GM21528 (cell line): Measurements from ENCODE around the gene ARPP21.

Experiments used
- ATAC-seq: cut with Tn5 transposase; IDR thresholded peaks from one replicate; pipeline ENCODE4 v1.9.1; 2021; ENCODE audit warnings: mild to moderate bottlenecking, moderate library complexity; ENCODE audit not compliant: unreplicated experiment, low FRiP score

Gene ARPP21

GRCh38 chr3:35674451-35675109 is 35.3 kb downstream of the ARPP21 start:
- ATAC-seq, result no peak

DNA sequence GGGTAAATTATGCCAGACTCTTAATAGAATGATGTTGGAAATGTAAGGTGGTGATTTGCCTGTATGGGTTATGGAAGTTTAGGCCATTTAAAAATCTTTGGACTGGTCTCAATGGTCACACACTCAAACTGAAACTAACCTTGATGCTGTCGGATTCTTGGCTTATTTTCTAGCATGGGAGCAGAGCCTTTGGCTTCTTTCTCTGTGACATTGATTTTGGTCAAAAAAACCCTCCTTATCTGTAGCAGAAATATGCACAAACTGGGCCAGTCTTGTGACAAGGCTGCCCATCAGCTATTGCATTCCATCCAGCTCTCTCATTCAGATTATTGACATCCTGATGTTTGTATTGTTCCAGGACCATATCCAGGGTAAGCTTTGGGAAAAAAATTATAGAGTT is 35.9 kb downstream of the ARPP21 start:
- ATAC-seq, result no peak

GRCh38 chr3:35675621-35676020 is 36.3 kb downstream of the ARPP21 start:
- no peak for ATAC-seq

DNA sequence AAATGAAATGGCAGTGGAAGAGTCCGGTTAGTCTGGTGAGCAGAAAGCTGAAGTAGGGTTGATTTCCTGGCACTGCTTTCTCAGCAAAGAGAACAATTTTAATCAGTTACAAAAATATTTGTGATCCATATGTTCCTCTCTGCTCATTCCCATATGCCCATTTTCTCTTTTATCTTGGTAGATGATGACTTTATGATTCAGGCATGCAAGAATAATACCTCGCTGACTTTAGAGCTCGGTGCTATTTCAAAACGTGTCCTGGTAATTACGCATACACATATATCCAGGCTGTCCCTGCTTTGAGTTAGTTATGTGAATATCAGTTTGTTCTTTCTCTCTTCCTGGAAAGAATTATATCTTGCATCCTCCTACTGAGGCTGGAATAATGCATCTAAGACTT is 38.5 kb downstream of the ARPP21 start:
- no peak for ATAC-seq

DNA sequence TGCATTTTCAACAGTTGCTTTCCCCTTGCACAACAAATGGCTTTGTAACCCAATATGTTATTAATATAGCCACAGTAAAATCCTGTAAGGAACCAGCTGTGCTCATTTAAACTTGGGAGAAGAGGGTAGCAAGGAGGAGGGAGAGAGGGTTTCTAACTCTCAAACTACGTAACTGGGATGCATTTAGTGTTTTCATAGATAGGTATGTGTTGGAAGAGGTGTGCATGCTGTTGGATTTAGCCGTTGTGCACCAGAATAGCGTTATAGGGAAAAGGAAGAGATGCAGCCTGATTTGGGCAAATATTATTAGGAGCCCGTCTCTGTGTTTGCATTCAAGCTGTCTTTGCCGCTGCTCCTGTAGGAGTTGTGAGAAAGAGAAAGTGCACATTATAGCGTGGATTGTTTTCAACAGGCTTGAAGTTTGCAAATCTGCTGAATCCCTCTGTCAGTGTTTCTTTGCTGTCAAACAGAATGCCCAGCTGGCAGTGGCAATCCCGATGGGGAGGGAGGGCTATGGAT is 39.4 kb downstream of the ARPP21 start:
- ATAC-seq, result no peak

DNA sequence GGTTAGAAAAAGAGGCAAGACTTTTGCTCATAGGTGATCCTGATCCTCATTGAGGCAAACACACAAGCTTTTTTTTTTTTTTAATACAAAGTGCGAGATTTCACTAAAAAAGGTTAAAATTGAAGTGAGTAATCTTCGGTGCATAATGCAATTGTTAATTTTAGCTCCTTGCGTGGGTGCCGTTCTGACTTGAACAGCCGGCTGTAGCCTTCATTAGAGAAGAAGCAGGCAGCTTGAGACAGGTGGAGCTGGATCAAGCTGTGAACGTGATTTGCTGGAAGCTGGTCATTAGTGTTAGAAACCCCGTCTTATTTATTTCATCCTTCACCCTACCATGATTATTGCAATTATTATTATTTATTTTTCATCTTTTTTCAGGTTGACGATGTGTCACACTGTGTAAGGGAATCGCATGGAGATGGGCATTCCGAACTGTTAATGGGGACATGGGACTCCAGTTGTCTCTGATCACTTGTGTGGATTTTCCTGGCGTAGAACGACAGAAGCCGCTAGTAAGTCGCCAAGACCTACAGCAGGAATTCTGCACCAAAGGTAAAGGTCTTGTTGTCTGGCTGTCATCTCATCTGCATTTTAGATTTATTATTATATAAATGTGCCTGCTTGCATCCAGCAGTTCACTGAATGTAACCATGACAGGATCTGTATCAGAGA is 40.2 kb downstream of the ARPP21 start:
- ATAC-seq, result no peak

DNA sequence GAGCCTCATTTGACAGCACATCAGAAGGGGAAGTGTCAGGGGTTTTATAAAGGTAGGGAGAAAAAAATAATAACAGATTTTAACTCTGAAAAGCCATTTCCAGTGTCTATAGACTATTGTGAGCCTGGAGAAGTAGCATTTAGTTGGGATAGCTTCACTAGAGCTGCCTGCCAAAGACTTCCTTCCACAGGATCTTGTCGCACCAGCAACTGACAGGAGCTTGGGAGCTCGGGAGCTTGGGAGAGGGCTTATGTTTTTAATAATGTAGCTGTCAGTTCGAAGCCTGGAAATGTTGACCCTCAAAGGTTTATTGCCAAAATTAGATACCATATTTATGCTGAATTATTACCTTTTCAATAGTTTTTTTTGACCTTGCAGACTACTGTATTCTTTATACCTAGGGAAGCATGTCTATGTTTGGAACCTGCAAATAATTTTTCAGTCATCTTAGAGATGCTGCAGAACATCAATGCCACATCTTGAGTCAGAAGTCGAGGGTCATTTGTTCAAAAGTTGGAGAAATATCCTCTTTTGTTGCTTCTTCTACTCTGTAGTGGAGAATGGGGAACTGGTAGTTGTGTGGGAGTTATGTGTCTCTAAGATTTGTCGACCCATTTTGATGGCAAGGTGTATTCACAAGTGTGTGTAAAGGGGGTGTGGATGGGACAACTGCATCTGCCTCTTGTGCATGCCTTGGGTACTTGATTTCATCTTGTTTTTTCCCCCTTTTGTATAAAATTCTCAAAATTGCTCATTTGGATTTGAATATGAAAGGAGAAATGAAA is 41.7 kb downstream of the ARPP21 start:
- no peak for ATAC-seq

DNA sequence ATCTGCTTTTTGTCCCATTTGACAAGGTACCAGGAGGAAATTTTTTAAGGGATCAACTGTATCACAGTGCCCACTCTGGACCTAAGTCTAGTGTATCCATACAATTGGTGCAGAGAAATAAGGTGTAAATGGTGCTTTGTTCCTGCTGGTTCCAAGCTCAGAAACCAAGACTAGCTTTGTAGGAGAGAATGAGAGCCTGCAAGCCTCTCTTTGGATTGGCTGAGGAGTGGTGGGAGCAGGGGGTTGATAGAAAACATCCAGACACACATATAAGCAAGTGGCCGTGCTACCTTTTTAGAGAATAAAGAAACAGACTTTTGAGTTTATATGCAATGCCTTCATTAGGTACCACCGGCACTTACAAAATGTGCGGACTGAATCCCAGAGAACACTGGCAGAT is 45.8 kb downstream of the ARPP21 start:
- no peak for ATAC-seq

GRCh38 chr3:35688826-35689225 is 49.5 kb downstream of the ARPP21 start:
- ATAC-seq, result no peak

GRCh38 chr3:35690271-35690670 is 50.9 kb downstream of the ARPP21 start:
- no peak for ATAC-seq

DNA sequence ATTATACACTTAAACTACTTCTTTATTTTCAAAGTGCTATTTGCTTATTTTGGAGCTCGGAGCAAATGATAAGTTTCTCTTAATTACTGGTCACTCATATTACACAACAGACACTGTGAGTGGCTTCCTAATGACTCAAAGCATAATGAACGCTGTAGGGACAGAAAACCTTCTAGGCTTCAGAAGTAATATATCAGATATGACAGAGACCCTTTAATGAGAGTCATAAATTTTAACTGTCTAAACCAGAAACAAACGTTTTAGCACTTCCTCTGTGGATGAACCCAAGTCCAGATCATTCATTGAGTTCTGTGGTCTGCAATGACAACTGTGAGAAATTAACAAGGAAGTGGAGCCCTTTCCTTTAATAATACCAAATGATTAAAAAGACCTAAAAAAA is 66.6 kb downstream of the ARPP21 start:
- no peak for ATAC-seq

DNA sequence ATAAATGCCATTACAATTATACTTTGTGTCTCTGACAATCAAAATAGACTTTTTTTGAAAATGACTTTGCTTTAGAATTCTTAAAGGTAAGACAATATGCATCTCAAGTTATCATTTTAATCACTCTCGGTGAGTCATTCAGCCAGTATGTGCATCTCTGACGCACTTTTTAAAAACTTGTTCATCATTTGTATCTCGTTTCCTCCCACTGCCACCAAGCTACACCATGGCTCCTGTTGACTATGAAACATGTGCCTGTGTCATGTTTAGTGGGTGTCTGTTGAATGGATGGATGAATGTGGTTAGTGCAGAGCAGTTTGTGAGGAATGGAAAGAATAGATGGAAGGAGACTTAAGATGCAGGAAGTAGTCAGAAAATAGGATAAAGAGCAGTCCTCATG is 68.6 kb downstream of the ARPP21 start:
- no peak for ATAC-seq

DNA sequence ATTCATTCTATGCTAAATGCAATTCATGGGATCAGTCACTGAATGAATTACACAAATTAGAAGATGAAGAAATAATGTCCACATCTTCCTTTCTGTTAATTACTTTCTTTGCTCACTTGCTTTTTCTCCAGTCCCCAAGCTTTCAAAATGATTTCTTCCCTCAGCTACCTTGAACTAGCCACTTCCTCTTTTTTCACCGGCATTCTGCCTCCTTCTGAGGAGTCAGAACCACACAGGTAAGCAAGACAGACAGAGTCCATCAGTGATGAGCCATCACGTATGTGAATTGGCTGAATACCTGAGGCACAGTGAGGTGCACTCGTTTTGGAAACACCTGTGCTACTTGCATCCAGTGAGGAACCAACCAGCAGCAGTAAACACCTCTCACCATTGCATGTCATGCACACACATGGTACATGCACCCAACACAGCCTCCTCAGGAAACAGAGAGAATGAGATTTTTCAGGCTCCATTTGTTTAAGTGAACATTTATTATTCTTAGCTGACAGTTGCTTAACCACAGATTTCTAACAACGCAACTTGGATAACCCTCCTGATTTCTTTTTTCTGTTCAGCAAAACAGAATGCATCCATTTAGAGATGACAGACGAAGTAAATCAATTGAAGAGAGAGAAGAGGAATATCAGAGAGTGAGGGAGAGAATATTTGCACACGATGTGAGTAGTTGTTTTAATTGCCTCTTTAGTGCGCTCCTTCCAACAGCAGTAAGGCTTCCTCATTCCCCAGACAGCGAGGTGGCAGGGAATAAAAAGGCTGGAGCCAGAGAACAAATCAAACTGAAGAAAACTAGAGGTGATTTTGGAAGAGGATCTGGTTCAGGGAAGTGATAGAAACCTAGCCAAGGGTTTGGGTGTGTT is 69.3 kb downstream of the ARPP21 start:
- no peak for ATAC-seq

GRCh38 chr3:35709691-35710090 is 70.4 kb downstream of the ARPP21 start:
- ATAC-seq, result no peak

GRCh38 chr3:35710554-35710953 is 71.2 kb downstream of the ARPP21 start:
- no peak for ATAC-seq

- no peak for ATAC-seq
These were observed 79.6 kb downstream of the ARPP21 start for GRCh38 chr3:35718921-35719320.

DNA sequence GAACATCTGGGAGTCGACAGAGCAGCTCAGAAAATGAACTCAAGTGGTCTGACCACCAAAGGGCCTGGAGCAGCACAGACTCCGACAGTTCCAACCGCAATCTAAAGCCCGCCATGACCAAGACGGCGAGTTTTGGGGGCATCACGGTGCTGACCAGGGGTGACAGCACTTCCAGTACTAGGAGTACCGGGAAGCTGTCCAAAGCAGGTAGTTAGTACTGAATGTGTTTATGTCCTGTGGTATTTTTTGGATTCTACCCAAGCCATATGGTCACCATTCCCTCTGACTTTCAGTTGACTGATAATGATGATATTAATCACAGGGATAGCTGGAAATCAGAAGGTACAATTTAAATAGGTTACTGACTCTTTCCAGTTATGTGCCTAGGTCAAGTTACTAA is 82.3 kb downstream of the ARPP21 start:
- no peak for ATAC-seq

GRCh38 chr3:35722902-35723301 is 83.6 kb downstream of the ARPP21 start:
- ATAC-seq, result no peak

DNA sequence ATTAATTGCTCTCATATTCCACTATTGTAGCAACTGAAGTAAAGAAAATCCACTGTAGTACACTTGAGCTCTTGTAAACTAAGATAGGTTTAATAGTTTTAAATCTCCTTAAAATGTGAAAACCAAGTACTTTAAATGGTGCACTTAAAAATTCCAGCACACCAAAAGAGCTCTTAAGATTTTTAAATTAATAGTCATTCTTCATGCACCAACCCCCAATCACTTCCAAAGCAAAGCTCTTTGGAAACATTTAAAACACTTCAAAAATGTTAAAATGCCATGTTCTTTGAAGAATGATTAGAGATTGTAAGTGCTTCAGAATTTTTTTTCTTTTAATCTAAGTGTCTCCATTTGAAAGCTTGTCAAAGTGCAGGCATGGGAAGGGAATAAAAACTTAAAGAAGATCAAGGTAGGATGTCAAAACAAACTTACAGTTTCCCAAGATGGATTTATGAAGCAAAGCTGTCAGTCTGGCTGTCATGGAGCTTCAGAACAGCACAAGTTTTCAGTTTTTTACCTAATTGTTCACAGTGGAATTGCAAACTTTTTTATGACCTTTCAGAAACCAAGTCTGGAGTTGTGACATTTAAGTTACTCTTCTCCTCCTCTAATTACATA is 84.3 kb downstream of the ARPP21 start:
- ATAC-seq, result no peak

DNA sequence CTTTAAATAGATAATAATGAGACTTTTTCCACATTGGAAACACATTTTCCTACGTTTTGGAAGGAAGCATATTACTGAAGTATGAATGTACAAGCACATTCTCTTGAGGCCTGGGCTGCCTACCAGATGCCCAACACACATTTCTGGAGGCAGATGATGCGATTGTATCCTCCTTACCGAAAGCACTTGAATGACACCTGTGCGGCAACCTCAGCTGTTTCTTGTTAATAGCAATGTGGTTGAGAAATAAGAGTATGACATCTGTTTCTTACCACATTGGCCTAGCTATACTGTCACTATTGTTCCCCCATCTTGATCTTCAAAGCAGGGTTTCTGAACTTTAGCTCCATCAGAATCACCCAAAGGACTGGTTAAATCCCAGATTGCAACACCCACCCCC is 84.8 kb downstream of the ARPP21 start:
- ATAC-seq, result no peak
